Kidney (tissue), 14 donors: ENCODE data around the gene UTP25. TPM values are rescaled to one million over a fixed set of nuclear protein-coding genes. Genes with fewer than 3 reads are reported as not detected.

Experiments used
- DNase-seq, 5 donors: peaks; one replicate each; pipeline ENCODE4 v3.0.0-alpha.2; 2013 to 2020
- FAIRE-seq: peaks from 2 replicates; lab custom pipeline; 2012; peaks lifted over from hg19 to GRCh38; lab: Jason Lieb, UNC
- H3K27ac ChIP-seq, 2 donors: one replicate each; pipeline ENCODE4 v1.7.0; 2013; ENCODE audit warnings: low read depth in 2 of 2, low read length in 2 of 2, inconsistent platforms in 1 of 2
- H3K27me3 ChIP-seq: one replicate; pipeline ENCODE4 v1.7.1; 2013; ENCODE audit warnings: low read length, inconsistent platforms; ENCODE audit not compliant: control insufficient read depth, insufficient read depth
- H3K36me3 ChIP-seq, 3 donors: one replicate each; pipeline versions ENCODE4 v1.7.0 to v1.7.1; 2013; ENCODE audit warnings: low read length in 3 of 3, control low read depth in 1 of 3, inconsistent platforms in 1 of 3; ENCODE audit not compliant: insufficient read depth in 3 of 3, control insufficient read depth in 2 of 3
- H3K4me1 ChIP-seq, 3 donors: one replicate each; pipeline versions ENCODE4 v1.7.0 to v1.7.1; 2013; ENCODE audit warnings: low read length in 3 of 3, inconsistent platforms in 1 of 3, low read depth in 1 of 3; ENCODE audit not compliant: control insufficient read depth in 2 of 3, insufficient read depth in 2 of 3
- H3K4me3 ChIP-seq, 3 donors: one replicate each; pipeline versions ENCODE4 v1.7.0 to v1.8.1; 2013; ENCODE audit warnings: low read length in 3 of 3, control low read depth in 1 of 3, inconsistent platforms in 1 of 3
- H3K9ac ChIP-seq, 3 donors: one replicate each; pipeline versions ENCODE4 v1.7.0 to v1.7.1; 2013; ENCODE audit warnings: low read length in 3 of 3, control low read depth in 1 of 3, inconsistent platforms in 1 of 3
- H3K9me3 ChIP-seq, 3 donors: one replicate each; pipeline versions ENCODE4 v1.7.0 to v1.7.1; 2013; ENCODE audit warnings: low read length in 3 of 3, control low read depth in 1 of 3, inconsistent platforms in 1 of 3; ENCODE audit not compliant: control insufficient read depth in 2 of 3, insufficient read depth in 1 of 3
- intact Hi-C: fragments of 100-400 bp; cut with DNase I; formaldehyde crosslinking; loops from one replicate; pipeline ENCODE4 v1.11.1; 2022
- polyA plus RNA-seq: library from polyadenylated mRNA; stranded (reverse); fragments of 350-450 nt; fragmentation: Illumina TruSeq; extraction: RNeasy Lipid Tissue Mini Kit (QIAGEN cat#74804); gene quantifications from one replicate; pipeline ENCODE4 v1.2.3, GENCODE V29; 2014; ENCODE audit warnings: low read depth, low replicate concordance; ENCODE audit not compliant: insufficient read depth
- total RNA-seq: library from RNA; stranded (reverse); fragmentation: NEBNext Ultra II Directional; extraction: Animal tissue kit (Norgen Biotek cat#: 25700); gene quantifications from one replicate; pipeline ENCODE4 v1.2.1, GENCODE V29; 2021
- TF ChIP-seq, protein P1 (sequence below): IDR thresholded peaks from 3 replicates; pipeline ENCODE4 v1.5.1; 2012; ENCODE audit warnings: mild to moderate bottlenecking, moderate library complexity, borderline replicate concordance; ENCODE audit not compliant: insufficient read depth; ENCODE audit errors: extremely low read depth
- donor health status: control.
- donor health status: control.
- donor health status: control.
- donor health status: control.
- donor health status: control.
- donor health status: DM: yes; HTN: yes; CAD: no.
- donor health status: Normal renal cell carcinoma (clear cell type).

UTP25 gene
- total and polyA plus RNA-seq, 2 donors from 2014 or later = 2.0 to 8.9 TPM

DNA sequence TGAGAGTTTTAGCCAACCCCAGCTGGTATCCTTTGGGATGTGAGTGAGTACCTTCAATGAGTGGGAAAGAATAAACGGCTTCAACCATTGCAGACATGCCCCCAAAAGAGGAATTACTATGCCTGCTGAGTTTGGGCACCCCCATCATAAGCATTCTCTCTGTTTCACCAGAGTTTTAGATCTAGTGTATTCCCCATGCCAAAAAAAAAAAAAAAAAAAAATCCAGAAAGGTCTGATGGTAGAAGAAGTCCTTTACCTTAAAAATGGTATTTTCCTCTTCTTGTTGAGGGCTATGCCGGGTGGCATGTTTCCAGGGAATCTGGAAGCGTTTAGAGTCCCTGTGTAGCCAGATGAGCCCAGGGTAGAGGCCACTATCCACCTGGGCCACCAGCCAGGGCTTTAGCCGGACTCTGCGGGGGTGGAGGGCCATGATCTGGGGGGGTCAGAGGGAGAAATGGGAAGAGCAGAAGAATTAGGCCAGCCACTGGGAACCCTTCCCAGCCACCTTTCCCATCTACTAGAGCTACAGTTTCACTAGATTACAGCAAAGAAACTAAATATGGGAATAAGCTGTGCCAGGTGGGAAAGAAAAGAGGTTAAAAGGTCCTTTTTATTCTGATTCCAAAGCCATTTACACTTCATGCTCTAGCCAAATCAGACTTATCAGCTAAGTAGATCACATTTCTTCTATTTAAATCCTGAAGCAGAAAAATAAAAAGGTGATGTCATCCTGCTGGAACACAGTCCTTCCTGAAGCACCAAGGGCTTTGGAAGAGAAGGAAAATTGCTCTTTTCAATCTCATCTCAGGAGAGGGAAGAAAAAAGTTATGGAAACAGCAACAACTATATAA, 26.6 kb upstream of the UTP25 start:
- Histone ChIP-seq H3K9ac (no peak overlapping the region), H3K27ac (no peak overlapping the region), H3K27me3 (no peaks in the 10 kb centered on the region), H3K4me3 (no peak overlapping the region), H3K36me3 (peaks cover 0 to 5% (median 0%) of the 10 kb centered on the region in 3 donors), H3K4me1 (peaks cover 0 to 4% (median 3%) of the 10 kb centered on the region in 3 donors), H3K9me3 (no peaks in the 10 kb centered on the region)
- FAIRE-seq (no peak), DNase-seq (peak in 1 of 5 donors; percentile 19)
- intact Hi-C loops = no loop called here
- TF ChIP-seq, protein P1, sequence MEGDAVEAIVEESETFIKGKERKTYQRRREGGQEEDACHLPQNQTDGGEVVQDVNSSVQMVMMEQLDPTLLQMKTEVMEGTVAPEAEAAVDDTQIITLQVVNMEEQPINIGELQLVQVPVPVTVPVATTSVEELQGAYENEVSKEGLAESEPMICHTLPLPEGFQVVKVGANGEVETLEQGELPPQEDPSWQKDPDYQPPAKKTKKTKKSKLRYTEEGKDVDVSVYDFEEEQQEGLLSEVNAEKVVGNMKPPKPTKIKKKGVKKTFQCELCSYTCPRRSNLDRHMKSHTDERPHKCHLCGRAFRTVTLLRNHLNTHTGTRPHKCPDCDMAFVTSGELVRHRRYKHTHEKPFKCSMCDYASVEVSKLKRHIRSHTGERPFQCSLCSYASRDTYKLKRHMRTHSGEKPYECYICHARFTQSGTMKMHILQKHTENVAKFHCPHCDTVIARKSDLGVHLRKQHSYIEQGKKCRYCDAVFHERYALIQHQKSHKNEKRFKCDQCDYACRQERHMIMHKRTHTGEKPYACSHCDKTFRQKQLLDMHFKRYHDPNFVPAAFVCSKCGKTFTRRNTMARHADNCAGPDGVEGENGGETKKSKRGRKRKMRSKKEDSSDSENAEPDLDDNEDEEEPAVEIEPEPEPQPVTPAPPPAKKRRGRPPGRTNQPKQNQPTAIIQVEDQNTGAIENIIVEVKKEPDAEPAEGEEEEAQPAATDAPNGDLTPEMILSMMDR = no peak

DNA sequence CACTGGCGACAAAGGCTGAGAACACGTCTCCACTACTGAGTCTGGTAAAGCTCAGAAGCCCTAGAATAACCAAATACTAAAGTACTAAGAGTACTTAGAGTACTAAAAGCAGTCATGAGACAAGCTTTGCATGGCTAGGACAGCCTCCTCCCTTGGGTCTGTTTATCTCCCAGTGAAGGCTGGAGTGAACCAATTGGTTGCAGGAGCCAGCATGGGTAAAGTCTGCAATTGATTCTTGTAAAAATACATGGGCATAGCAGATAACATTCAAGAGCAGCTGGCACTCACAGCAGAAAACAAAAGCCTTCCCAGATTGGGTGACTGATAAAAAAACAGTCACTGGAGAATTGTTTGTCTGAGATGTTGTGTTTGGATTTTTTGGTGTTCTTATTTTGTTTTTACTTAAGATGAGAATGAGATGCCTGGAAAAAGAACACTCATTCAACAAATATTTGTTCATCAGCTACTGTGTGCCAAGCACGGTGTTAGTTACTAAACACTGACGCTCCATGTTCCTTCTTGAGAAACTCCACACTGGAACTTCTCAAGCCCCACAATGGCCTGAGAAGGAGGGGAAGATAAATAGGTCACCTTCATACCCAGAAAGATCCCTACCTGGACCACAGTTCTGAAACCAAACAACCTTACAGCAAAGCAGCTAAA, 25.5 kb upstream of the UTP25 start:
- no peak overlapping the region for H3K27ac ChIP-seq

DNA sequence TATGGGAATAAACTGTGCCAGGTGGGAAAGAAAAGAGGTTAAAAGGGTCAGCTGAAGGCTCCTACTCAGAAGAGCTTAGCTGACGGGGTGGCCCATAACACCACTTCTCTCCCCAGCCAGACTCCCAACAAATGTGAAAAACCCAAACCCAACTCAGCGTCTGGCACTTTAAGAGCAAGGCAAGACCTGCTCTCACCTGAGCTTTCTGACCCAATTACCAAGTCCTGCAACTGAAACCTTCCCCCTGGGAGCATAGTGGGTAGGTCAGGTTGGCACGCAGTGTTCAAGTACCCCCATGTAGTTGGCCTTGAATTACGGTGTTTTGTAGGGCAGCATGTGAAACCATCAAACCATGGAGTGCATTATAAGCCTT, 25.0 kb upstream of the UTP25 start:
- H3K27ac ChIP-seq = no peak overlapping the region
- intact Hi-C loops = no loop called here
- no peaks in the 10 kb centered on the region for H3K9me3 ChIP-seq
- DNase-seq (no peak), FAIRE-seq (no peak)
- peaks cover 0 to 5% (median 0%) of the 10 kb centered on the region in 3 donors for H3K36me3 ChIP-seq
- TF ChIP-seq, protein P1 = no peak
- peaks cover 0 to 8% (median 3%) of the 10 kb centered on the region in 3 donors for H3K4me1 ChIP-seq
- peak overlapping the region in 1 of 3 donors; percentile 12 for H3K4me3 ChIP-seq
- H3K27me3 ChIP-seq = no peaks in the 10 kb centered on the region
- H3K9ac ChIP-seq = no peak overlapping the region

More for the DNA sequence above, 25.5 kb upstream of the UTP25 start:
- Histone ChIP-seq H3K9ac (no peak overlapping the region), H3K27me3 (no peaks in the 10 kb centered on the region), H3K9me3 (no peaks in the 10 kb centered on the region), H3K4me1 (peaks cover 0 to 8% (median 3%) of the 10 kb centered on the region in 3 donors), H3K36me3 (peaks cover 0 to 5% (median 0%) of the 10 kb centered on the region in 3 donors), H3K4me3 (no peak overlapping the region)
- TF ChIP-seq, protein P1 = no peak
- no peak for FAIRE-seq
- DNase-seq = no peak
- intact Hi-C loops = no loop called here
